HG03342 (cell line): ENCODE data around the gene GSE1.
A peak's percentile ranks its signal among the peaks of the same experiment; 100 is the strongest.

Experiments
- ATAC-seq: cut with Tn5 transposase; IDR thresholded peaks from one replicate; pipeline ENCODE4 v1.9.1; 2021; ENCODE audit warnings: mild to moderate bottlenecking, moderate library complexity; ENCODE audit not compliant: unreplicated experiment

GSE1 gene

DNA sequence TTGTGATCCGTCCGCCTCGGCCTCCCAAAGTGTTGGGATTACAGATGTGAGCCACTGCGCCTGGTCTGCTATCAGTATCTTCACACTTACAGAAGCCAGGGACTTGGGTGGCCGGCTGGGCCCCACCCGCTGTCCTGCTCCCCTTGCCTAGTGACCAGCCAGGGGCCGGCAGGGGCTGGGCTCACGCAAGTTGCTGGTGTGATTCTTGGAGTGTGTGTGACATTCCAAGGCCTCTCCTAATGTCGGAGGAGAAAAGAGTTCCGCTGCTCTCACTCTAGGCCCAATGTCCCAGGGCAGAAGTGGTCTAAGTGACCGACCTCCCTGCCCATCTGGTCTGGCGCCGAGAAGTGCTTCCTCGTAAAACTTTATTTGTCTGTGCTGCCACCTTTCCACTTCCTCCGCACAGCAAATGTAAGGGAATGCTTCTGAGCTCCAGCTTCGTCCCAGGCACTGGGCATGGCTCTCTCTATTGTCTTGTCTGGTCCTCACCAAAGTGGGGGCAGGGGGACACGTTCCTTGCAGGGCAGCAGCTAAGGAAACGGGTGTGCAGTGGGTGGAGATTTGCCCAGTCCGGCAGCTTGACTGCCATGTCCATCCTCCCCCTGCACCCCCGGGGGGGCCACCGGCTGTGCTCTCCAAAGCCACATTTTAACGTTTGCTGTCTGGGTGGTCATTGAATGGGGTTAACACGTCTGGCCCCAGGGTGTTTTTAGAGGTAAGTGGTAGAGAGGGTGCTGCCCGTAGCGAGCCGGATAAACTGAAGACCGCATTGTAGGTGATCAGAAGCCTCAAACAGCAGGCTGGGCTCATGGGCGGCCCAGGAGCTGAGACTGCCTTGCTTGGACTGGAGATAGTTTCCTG, 7.8 kb upstream of the GSE1 start:
- no peak for ATAC-seq

DNA sequence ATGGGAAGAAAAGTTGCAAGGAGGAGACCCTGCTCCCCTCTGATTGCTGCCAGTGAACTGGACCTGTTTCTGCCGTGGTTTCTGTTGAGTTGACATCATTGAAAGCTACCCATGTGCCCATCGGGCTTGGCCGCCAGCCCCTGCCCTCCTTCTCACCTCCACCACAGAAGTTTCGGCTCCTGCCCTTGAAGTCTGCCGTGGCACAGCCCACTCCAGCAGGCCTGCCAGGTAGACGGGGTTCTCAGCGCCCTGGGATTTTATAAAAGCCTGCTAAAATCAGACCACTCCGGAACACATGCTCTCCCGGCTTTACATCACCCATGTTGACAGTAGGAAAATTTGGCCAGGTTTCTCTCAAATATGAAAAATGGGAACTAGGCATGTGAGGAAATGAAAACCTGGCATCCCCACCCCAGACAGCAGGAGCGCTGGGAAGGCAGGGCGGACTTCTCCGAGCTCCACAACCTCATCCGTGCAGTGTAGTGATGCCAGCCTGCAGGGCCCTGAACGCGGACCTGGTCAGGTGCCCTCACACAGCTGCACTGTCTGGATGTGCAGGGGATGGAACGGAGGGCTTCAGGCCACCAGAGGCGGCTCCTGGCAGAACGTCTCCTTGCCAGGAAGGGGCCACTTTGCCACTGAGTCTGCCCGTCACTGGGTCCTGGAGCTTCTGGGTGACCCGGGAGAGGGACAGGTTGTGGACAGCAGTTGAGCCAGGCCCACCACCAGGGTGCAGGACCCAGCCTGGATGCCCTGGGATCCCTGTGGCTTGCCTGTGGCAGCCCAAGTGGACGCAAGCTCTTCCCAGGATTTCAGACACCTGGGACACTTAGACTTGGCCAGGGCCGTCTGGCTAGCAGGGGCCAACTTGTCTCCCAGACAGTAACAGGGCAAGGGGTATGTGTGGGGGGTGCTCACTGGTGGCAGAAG, 6.9 kb upstream of the GSE1 start:
- no peak for ATAC-seq

DNA sequence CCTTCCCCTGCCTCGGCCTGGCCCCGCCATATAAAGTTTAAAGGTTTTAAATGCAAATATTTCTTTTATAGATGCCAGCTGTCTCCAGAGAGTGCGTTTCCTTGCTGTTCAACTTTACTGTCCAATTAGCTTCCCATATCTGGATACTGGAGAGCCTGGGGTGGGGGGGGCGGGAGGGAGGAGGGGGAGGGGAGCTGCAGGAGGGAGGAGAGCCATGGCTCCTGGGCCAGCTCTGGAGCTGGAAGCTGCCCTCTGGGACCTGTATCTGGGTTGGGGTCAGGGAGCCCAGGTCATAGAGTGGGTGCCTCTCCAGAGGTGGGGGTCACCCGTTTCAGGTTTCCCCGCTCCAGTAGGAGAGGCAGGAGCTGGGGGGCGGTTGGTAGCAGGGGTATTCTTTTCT, 6.2 kb upstream of the GSE1 start:
- no peak for ATAC-seq

DNA sequence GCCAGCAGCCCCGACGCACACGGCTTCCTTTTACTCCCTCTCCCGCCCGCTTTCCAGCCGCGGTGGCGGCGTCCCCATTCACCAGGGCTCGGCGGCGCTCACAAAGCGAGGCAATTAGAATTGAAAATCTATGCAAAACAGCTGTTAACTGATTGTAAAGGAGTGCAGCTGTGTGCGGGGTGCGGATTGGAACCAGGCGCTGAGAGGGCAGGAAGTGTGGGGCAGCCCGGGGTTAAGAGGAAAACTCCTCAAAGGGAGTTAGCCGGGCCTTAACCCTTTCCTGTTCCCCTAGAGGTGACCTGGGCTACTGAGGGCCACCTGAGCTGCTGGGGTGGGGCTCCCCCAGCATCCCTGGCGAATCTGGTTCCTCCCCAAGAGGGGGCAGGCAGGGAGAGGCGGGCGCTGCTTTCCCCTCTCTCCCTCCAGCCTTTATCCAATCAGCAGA, 5.8 kb upstream of the GSE1 start:
- no peak for ATAC-seq

DNA sequence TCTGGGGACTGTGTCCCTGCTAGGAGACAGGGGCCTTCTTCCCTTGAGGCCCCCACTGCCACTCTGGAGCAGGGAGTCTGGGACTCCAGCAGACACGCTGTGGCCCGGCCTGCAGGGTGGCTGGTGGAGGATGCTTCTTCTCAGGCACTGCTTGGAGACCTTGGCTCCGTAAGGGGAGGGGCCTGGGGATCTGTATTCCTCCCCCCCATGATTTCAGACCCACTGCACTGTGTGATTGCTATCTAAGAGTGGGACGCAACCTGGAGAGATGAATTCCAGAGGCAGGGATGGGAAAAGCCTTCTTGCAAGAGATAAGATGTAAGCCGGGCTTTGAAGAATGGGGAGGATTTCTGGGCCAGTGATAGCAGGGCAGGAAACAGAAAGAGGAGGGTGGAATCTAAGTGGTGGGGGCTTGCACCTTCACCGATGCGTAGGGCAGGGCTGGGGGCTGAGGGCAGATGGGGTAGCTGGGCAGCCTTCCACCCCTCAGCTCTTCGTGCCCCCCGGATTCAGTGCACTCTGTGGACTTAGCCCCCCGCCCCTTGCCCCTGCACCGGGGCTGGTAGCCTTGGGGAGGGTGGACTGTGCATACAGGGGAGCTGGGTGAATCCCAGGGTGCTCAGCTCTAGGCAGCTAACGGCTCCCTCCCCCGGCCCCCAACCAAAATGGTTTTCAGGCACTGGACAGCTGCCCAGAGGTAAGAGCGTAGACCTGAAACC, 5.2 kb upstream of the GSE1 start:
- no peak for ATAC-seq

DNA sequence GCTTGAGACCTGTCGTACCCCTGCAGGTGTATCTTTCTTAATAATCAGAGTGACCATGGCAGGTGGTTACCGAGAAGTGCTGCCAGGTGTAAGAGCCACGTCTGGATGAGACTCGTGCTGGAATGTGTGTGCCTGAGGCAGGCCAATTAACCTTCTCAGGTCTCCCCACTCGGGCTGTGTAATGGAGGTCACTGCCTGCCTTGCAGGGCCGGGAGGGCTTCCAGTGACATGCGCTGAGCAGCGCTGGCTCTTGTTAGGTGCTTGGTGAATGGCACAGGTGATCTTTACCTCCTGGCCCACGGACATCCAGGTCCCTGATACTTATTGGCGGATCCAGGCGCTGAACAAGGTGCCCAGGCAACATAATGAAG, 4.6 kb upstream of the GSE1 start:
- no peak for ATAC-seq

DNA sequence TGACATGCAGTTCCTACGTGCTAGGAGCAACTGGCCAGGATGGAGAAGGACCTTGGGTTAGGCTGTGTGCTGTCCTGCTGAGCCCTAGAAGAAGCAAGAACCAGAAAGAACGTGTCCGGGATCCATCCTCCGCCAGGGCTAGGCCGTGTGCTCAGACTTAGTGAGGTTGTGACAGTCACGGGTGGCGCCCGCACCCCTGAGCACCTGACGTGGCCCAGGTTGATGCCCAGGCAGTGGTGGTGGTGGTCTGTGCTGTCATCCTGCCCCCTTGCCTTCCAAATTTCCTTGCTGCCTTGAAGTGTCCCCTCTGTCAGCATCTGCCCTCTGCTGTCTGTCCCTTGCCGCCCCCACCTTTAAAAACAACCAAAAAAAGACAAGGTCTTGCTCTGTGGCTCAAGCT, 4.2 kb upstream of the GSE1 start:
- no peak for ATAC-seq

DNA sequence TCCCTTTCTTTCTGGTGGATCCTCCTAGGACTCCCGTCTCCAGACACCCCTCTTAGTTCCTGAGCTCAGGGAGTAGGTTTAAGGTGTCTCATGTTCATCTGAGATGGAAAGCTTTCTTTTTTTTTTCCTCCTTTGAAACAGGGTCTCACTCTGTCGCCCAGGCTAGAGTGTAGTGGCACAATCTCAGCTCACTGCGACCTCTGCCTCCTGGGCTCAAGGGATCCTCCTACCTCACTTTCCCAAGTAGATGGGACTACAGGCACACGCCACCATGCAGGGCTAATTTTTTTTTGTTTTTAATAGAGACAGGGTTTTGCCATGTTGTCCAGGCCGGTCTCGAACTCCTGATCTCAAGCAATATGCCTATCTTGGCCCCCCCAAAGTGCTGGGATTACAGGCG, 3.6 kb upstream of the GSE1 start:
- no peak for ATAC-seq

DNA sequence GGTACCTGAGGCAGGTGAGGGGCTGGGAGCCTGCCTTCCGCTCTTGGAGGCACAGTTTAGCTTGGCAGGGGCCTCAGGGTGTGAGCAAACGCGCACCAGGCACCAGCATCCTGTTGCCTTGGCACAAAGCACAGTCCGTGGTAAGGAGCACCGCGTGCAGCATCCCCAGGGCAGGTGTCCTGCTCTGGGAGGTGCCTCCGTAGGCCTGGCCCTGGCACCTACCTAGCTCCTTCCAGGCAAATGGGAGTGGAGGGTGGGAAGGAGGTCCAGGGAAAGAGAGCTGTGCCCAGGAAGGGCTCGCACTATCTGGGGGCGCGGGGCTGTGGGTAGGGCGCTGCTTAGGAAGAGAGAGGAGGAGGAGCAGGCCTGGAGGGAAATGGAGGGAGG, 3.1 kb upstream of the GSE1 start:
- ATAC-seq = no peak

DNA sequence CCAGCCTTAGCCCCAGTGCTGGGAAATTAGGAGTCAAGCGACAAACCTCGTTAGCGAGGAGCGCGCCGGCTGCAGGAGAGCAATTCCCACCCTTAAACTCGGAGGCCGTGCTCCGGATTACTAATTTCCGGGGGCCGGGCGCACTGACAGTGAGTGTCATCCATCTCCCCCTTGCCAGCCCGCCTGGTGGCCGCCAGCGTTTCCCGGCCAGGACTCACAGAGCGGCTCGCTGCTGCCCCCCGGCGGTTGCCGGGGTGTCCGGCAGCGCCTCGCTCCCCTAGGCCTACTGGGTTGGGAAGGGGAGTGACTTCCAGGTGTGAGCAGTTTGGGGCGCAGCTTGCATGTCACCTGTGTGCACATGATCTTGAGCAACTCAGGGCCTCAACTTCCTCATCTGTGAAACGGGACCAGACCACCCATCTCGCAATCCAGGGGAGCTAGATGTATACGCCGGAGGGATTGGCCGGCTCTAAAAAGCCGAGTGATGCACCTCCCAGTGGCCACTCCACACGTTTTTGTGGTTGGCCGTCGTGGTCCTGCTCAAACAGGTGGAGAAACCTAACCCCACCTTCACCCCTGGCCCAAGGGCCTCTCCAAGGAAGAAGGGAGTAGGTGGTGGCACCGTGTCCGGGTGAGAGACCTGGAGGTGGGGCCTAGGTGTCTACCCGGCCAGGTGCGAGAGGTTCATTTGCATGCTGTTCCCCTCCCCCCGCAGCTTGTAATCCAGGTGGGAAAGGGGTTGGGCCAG, 2.5 kb upstream of the GSE1 start:
- ATAC-seq = no peak

DNA sequence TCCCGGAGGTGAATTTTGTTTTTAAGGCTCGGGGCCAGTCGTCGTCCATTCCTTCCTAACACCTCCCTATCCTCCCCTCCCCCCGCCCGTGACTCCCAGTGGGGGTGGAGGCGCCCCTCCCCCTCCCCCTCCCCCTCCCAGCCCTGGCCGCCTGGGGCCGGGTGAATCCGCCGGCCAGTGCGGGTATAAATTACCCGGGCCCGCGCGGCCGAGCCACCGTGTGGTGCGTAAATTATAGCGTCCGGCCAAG, 2.0 kb upstream of the GSE1 start:
- no peak for ATAC-seq

DNA sequence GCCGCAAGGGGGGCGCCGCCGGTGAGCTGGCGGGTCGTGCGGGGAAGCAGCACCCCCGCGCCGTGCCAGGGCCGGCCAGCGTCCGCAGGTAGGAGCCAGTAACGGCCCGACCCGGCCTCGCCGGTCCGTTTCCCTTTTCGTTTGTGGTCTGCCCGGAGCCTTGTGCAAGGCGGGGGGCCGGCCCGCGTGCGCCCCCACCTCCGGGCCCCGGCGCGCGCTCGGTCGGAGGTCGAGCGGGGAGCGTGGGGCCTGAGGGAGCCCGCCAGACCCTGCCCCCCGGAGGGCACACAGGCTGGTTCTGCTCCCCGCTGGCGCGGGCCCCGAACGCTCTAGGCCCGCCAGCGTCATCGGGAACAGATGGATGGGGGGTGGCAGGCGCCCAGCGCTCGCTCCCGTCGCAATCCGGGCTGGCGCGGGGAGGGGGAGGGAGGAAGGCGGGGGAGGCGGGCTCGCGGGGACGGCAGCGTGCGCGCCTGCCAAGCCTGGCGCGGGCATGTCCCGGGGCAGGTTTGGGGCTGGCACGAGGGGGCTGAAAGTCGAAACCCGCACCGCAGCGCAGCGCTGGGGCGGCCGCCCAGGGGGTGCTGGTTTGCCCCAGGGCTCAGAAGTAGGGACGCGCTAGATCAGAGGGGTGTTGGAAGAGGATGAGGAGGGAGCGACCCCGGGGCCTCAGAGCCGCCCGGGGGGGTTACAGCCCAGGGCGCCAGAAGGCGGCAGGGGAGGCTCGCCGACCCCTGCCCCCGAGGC, 1.5 kb upstream of the GSE1 start:
- no peak for ATAC-seq

DNA sequence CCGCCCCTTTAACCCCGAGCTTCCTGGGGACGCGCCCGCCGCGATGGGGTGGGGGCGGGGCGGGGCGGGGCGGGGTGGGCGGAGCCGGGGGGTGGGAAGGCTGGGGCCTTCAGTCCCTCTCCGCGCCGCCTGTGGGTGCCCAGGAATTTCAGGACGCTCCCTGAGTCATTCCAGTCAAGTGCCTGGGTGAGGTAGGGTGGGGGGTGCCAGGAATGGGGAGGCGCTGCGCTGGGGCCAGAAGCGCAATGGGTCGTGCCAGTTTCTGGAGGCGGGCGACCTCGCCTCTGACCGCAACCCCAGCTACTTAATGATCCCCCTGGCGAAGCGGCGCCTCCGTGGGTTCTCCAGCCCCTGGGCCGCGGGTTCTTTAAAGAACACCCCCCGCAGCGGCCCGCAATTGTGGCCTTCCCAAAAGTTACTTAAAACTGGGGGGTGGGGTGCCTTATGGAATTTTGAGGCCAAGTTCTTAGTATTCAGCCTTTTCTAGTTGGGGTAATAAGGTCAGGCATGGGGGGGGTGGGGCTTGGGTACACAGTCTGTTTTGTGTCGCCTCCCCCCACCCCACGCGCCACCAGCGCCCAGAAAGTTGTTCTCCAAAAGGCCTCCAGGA, 826 bp upstream of the GSE1 start:
- ATAC-seq = no peak

DNA sequence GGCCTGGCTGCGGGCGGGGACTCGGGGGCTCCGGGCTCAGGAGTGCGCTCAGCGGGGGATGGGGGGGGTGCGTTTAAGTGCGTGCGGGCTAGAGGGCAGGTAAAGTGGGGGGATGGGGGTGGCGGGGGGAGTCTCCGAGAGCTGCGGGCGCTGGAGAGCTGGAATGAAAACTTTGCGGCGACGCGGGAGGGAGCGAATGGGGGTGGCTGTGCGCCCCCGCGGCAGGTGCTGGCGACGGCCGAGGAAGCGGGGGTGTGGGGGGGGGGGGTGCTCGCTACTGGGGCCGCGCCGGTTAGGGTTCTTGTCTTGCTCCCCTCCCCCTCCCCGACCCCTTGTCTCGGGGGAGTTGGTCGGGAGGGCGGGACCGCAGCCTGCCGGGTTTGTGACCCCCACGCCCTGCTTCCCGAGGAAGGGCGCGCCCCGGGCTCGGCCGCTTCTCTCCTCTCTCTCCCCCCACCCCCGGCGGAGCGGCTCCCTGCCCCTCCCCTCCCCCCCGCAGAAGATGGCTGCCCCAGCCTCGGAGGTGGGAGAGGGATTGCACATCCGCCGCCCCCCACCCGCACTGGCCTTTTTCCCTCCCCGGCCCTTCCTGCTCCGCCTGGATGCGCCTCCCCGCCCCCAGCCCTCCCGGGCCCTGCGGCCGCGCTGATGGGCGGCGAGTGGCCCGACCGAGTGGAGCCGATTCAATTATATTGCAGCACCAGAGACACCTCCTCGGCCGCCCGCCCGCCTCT, 649 bp downstream of the GSE1 start:
- ATAC-seq = peak; percentile 0

DNA sequence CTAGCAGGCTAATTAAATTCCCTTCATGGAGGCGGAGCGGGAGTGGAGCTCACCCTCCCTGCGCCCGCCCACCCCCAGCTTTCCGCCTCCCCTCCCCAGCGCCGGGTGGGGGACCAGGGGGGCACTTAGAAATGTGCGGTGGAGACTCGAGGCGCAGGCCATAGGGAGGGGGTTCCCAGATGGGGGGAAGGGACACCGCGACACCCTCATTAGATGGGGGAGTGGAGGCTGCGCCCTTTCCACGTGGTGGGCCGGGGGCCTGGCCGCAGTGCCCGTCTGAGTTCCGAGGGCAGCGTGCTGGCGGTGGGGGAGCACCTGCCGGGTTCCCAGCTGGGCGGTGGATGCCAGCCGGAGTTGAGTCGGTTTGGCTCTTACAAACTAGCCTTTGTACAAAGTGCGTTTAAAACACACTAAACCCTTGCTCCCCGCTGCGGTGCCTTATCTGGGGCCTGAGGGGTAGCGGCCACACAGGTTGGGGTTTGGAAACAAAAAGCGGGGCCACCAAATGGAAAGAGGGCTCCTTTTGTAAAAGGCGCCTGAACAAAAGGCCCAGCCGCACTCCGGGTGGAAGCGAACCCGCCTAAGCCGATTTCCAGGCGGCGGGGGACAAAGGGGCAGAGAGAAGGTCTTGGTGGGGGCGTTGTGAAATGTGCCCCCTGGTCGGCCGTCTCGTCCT, 1.4 kb downstream of the GSE1 start:
- no peak for ATAC-seq

DNA sequence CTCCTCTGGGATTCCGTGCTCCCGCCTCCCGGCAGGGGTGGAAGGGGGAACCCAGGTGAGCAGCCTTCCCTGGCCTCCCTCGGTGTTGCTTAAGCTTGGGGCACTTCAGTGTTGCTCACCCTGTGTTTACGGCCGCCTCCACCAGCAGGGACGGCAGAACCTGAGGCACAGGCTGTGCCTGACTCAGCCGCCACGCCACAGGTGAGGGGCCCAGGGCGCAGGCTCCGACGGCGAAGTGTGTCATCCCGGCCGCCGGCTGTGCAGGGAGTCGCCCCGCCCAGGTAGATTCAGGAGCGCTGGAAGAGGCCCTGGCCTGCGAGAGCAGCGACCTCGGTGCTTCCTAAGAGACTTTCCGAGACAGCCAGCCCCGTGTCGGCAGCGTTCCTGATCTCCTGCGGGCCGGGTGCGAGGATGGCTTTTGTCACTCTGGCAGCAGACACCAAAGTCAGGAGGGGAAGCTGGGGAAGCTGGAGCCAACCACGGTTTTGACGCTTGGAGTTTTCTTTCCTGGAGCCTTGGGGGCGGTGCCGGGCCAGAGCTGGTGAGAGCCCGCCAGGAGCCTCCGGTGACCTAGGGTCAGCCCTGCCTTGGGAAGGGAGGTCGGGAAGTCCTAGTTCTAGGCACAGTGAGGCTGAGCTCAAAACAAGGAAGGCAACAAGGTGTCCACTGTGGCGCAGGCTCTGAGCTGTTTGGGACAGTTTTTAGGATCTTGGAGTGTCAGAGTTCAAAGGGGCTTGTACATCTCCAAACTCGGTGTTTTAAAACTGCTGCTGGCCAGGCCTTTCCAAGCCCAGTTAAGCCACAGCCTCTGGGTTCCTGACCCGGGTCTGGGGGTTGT, 2.1 kb downstream of the GSE1 start:
- no peak for ATAC-seq

DNA sequence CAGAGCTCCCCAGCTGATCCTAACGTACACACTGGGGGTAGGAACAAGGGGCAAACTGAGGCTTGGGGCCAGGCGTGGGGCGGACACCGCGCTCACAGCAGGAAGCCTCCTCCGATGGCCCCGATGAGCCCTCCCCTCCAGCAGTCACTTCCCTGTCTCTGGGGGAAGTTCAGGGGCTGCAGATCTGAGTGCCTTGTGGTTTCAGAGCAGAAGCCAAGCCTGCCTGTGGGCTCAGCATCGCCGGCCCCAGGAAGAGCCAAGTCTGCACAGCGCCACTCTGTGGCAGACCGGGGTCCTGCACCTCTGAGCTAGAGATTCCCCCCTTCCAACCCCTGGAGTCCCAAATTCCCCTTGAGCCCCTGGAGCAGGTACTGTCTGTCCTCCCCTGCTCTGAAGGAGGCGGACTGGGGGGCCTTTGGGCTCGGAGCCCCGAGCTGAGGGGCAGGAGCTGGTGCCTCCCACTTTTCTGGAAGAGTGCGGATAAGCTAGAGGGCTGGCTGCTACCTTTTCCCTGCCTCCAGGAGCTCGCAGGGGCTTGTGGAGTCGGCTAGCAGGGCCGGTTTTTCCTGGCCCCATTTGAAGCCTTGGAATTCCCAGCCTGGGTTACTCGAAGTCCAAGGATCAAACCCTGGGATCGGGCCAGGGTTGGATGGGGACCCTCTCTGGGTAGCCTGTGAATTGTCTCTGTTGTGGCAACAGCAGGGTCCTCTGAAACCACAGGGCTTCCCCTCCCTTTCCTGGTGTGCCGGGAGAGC, 2.9 kb downstream of the GSE1 start:
- ATAC-seq = peak; percentile 39
